HEK293 (cell line): ENCODE results near the gene ARHGAP11B.
"Not testable (repeated sequence)": the region's sequence is repeated elsewhere in the genome, so short reads cannot be mapped to it uniquely, and the experiment has no call there.

ENCODE experiments used
- CTCF ChIP-seq: fragments of 450-650 bp; formaldehyde crosslinking; IDR thresholded peaks from 2 replicates; pipeline ENCODE4 v1.5.1; 2016; ENCODE audit warnings: missing biosample characterization, missing genetic modification characterization
- KLF7 ChIP-seq: fragments of 450-650 bp; formaldehyde crosslinking; IDR thresholded peaks from 2 replicates; pipeline ENCODE4 v1.5.1; 2016; ENCODE audit warnings: missing biosample characterization, missing genetic modification characterization, borderline replicate concordance
- SETDB1 ChIP-seq: IDR thresholded peaks from one replicate; pipeline ENCODE4 v1.6.1; 2017; ENCODE audit warnings: mild to moderate bottlenecking, low read length, moderate library complexity, mixed read lengths; ENCODE audit not compliant: insufficient read length
- ZBTB7A ChIP-seq: fragments of 450-650 bp; formaldehyde crosslinking; IDR thresholded peaks from 2 replicates; pipeline ENCODE4 v1.5.1; 2016; ENCODE audit warnings: low read depth, missing biosample characterization, missing genetic modification characterization
- ZNF26 ChIP-seq: fragments of 450-650 bp; formaldehyde crosslinking; IDR thresholded peaks from 2 replicates; pipeline ENCODE4 v1.5.1; 2016; ENCODE audit warnings: missing biosample characterization, missing genetic modification characterization
- TF ChIP-seq, protein P1 (sequence below): fragments of 450-650 bp; formaldehyde crosslinking; IDR thresholded peaks from 2 replicates; pipeline ENCODE4 v1.5.1; 2016; ENCODE audit warnings: missing biosample characterization, missing genetic modification characterization

GRCh38 chr15:30625436-30626193 is at the start of gene ARHGAP11B:
- not testable (repeated sequence) for TF ChIP-seq SETDB1, KLF7, ZNF26, ZBTB7A
- TF ChIP-seq CTCF (tag by site-specific recombination): peak; percentile 59; the same call in 1 of the 2 replicates
- TF ChIP-seq, protein P1, sequence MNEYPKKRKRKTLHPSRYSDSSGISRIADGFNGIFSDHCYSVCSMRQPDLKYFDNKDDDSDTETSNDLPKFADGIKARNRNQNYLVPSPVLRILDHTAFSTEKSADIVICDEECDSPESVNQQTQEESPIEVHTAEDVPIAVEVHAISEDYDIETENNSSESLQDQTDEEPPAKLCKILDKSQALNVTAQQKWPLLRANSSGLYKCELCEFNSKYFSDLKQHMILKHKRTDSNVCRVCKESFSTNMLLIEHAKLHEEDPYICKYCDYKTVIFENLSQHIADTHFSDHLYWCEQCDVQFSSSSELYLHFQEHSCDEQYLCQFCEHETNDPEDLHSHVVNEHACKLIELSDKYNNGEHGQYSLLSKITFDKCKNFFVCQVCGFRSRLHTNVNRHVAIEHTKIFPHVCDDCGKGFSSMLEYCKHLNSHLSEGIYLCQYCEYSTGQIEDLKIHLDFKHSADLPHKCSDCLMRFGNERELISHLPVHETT (tag by site-specific recombination): not testable (repeated sequence)
